GM12892 (cell line): ENCODE results near the gene FGF12.

Source experiments
- POLR2A ChIP-seq: IDR thresholded peaks from 2 replicates; pipeline ENCODE4 v1.6.1; 2011; ENCODE audit warnings: low read depth, low read length, control low read depth
- POLR2AphosphoS5 ChIP-seq: IDR thresholded peaks from 2 replicates; pipeline ENCODE4 v1.6.1; 2011; ENCODE audit warnings: low read depth, low read length, control low read depth
- TAF1 ChIP-seq: IDR thresholded peaks from 2 replicates; pipeline ENCODE4 v1.6.1; 2011; ENCODE audit warnings: low read depth, mild to moderate bottlenecking, control low read depth, low read length, borderline replicate concordance

GRCh38 chr3:192639987-192640386 is 87.4 kb downstream of the FGF12 start:
- TF ChIP-seq POLR2AphosphoS5, result no peak
- no peak for TF ChIP-seq TAF1
- no peak for TF ChIP-seq POLR2A
